ENCODE data around the gene ZNF385C.

DNA sequence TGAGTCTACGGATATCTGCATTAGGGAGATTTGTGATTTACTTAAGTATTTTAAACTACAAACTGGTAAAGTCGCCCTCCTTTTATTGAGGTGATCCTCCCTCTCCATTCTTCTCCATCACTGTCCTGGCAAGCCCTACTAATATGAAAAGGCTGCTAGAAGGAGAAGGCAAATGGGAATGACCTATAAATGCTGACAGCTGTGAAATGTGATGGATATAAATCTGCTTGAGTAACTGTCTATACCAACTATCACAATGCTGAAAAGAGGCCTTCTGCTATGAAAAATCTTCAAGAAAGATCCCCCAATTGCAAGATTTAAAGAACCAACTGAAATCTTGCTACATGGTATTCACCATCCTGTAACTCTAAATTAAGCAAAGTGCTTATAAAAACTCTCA is 96.5 kb downstream of the ZNF385C start:
- TF ChIP-seq POLR2AphosphoS5 (IDR thresholded peaks at IDR 0.05; ENCODE audit: borderline replicate concordance, low read depth, low read length) (no peak), EZH2 (IDR thresholded peaks at IDR 0.05) (no peak)
